Lower leg skin (tissue), 3 donors: ENCODE results near the gene NCAPD3.

Experiments
- CTCF ChIP-seq, 3 donors: fragments of 450-650 bp; IDR thresholded peaks; one replicate each; pipeline ENCODE4 v1.5.1; 2016; ENCODE audit warnings: antibody characterized with exemption in 3 of 3, mild to moderate bottlenecking in 3 of 3, moderate library complexity in 2 of 3
- POLR2A ChIP-seq, 2 donors: fragments of 450-650 bp; IDR thresholded peaks; one replicate each; pipeline ENCODE4 v1.6.1; 2016 to 2017; ENCODE audit warnings: antibody characterized with exemption in 2 of 2, mild to moderate bottlenecking in 1 of 2, moderate library complexity in 1 of 2

- peak in 1 of 3 donors; percentile 10 for TF ChIP-seq CTCF (IDR thresholded peaks at IDR 0.05)
- no peak for TF ChIP-seq POLR2A (IDR thresholded peaks at IDR 0.05)
Measured at GRCh38 chr11:134207538-134208239, 16.1 kb downstream of the NCAPD3 start.
